Right lobe of liver (tissue), 6 donors: ENCODE data around the gene ZFAND3. TPM values are rescaled to one million over a fixed set of nuclear protein-coding genes. Genes with fewer than 3 reads are reported as not detected.
"Not testable (repeated sequence)": the region's sequence is repeated elsewhere in the genome, so short reads cannot be mapped to it uniquely, and the experiment has no call there.

Experiments
- ATAC-seq, 4 donors: fragments of 200-7000 bp; cut with Tn5 transposase; one replicate each; pipeline ENCODE4 v1.9.1; 2020; ENCODE audit warnings: mild to moderate bottlenecking in 4 of 4, moderate library complexity in 4 of 4
- DNase-seq, 3 donors: peaks; one replicate each; pipeline ENCODE4 v3.0.0-alpha.2; 2020
- H3K27ac ChIP-seq, 3 donors: fragments of 200-600 bp; one replicate each; pipeline ENCODE4 v1.8.0; 2022
- H3K27me3 ChIP-seq, 2 donors: fragments of 200-600 bp; one replicate each; pipeline ENCODE4 v1.8.0; 2022
- H3K36me3 ChIP-seq, 4 donors: fragments of 200-600 bp; sonication (generic) in 1 of 4; one replicate each; pipeline versions ENCODE4 v1.5.1 to v1.8.0; 2017 to 2022; ENCODE audit warnings: control low read depth in 1 of 4
- H3K4me1 ChIP-seq, 4 donors: fragments of 200-600 bp; sonication (generic) in 1 of 4; one replicate each; pipeline versions ENCODE4 v1.5.1 to v1.8.0; 2017 to 2022; ENCODE audit warnings: control low read depth in 1 of 4
- H3K4me3 ChIP-seq, 3 donors: fragments of 200-600 bp; one replicate each; pipeline ENCODE4 v1.8.0; 2022
- H3K9me3 ChIP-seq, 4 donors: fragments of 200-600 bp; sonication (generic) in 1 of 4; one replicate each; pipeline versions ENCODE4 v1.5.1 to v1.8.0; 2017 to 2022; ENCODE audit warnings: control low read depth in 1 of 4
- POLR2A ChIP-seq: fragments of 450-650 bp; IDR thresholded peaks from one replicate; pipeline ENCODE4 v1.6.1; 2017; ENCODE audit warnings: antibody characterized with exemption, mild to moderate bottlenecking
- WGBS: methylation state at CpG from one replicate; pipeline ENCODE4 v1.1.6; 2018; ENCODE audit warnings: low coverage, low lambda C conversion rate; ENCODE audit not compliant: insufficient coverage; ENCODE audit errors: missing lambda C conversion rate; 5-methylcytosine and 5-hydroxymethylcytosine counted together
- intact Hi-C, 2 donors: fragments of 100-400 bp; cut with DNase I; formaldehyde crosslinking; loops; one replicate each; pipeline versions ENCODE4 v1.11.2 to v1.14.1; 2022
- total RNA-seq, 6 experiments: library from RNA; depleted of rRNA in 2 of 6; stranded (reverse); fragments of >200 nt in 2 of 6; fragmentation: NEBNext Ultra II Directional in 3 of 6; extraction: Animal tissue kit (Norgen Biotek cat#: 25700) in 3 of 6; gene quantifications; one replicate each; pipeline versions ENCODE4 v1.1.0 to v1.2.4, GENCODE V29; 2016 to 2023
- TF ChIP-seq, protein P1 (sequence below), 4 donors: fragments of 200-600 bp in 3 of 4; fragments of 450-650 bp in 1 of 4; IDR thresholded peaks; one replicate each; pipeline versions ENCODE4 v1.5.1 to v1.8.0; 2016 to 2022; ENCODE audit warnings: antibody characterized with exemption in 4 of 4, mild to moderate bottlenecking in 2 of 4
- donor health status: DM: no; HTN: yes; CAD: no.
- donor health status: DM: no; HTN: no; CAD: no.
- donor health status: DM: no; HTN: no; CAD: no.
- donor health status: DM: no; HTN: yes; CAD: no.
- donor health status: DM: no; HTN: yes; CAD: no.

The ZFAND3 gene
- total RNA-seq, 6 experiments from 2014 or later, result 43.1 to 66.5 (median 53.2) TPM

DNA sequence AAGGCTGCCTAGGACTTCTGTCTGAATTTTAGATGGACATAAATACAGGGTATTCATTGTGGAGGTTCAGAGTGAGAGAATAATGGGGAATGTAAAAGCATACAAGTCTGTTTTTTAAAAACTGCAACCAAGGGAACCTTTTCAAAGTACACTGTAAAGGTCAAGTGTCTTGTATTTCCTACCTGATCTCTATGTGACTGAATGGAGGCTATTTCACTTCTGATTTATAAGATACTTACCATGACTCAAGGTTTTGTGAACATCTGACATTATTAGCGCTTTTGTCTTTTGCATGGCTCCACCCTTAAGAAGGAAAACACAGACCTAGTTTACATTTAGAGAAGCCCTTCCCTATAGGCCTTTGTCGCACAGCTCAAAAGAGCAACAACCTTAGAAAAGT lies 126.5 kb downstream of the ZFAND3 start:
- H3K36me3 ChIP-seq, result no peaks in the 10 kb centered on the region
- no peak for ATAC-seq
- no peak for TF ChIP-seq POLR2A
- TF ChIP-seq, protein P1, sequence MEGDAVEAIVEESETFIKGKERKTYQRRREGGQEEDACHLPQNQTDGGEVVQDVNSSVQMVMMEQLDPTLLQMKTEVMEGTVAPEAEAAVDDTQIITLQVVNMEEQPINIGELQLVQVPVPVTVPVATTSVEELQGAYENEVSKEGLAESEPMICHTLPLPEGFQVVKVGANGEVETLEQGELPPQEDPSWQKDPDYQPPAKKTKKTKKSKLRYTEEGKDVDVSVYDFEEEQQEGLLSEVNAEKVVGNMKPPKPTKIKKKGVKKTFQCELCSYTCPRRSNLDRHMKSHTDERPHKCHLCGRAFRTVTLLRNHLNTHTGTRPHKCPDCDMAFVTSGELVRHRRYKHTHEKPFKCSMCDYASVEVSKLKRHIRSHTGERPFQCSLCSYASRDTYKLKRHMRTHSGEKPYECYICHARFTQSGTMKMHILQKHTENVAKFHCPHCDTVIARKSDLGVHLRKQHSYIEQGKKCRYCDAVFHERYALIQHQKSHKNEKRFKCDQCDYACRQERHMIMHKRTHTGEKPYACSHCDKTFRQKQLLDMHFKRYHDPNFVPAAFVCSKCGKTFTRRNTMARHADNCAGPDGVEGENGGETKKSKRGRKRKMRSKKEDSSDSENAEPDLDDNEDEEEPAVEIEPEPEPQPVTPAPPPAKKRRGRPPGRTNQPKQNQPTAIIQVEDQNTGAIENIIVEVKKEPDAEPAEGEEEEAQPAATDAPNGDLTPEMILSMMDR (IDR thresholded peaks at IDR 0.05), result no peak
- no peaks in the 10 kb centered on the region for H3K9me3 ChIP-seq
- DNase-seq, result no peak
- intact Hi-C loops, result no loop called here
- H3K27me3 ChIP-seq, result no peaks in the 10 kb centered on the region
- WGBS, result 95% methylated on average over 2 of the region's 2 CpGs
- peaks cover 0 to 27% (median 4%) of the 10 kb centered on the region in 4 donors for H3K4me1 ChIP-seq
- no peak overlapping the region for H3K27ac ChIP-seq
- no peak overlapping the region for H3K4me3 ChIP-seq

DNA sequence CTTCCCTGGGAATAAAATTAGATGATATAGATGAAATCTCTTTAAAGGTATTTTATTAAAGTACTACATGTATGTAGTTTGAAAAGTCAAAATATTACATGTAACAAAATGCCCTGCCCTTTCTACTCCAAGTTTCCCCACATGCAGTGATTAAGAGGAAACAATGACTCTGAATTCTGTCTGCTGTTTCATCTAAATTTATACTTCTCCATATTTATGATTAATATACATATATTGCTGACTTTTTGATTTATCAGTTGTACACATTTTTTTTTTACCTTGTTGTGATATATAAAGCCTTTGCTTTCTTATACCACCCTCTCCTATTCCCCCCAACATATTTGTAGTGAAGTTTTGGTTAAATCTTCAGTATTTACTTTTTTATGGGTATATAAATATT lies 127.9 kb downstream of the ZFAND3 start:
- H3K36me3 ChIP-seq, result no peaks in the 10 kb centered on the region
- DNase-seq (no peak), ATAC-seq (no peak)
- H3K4me3 ChIP-seq, result no peak overlapping the region
- intact Hi-C loops, result no loop called here
- no peaks in the 10 kb centered on the region for H3K9me3 ChIP-seq
- no peak overlapping the region for H3K27ac ChIP-seq
- H3K4me1 ChIP-seq, result peaks cover 0 to 27% (median 4%) of the 10 kb centered on the region in 4 donors
- no peak for TF ChIP-seq POLR2A
- TF ChIP-seq, protein P1 (IDR thresholded peaks at IDR 0.05), result no peak
- H3K27me3 ChIP-seq, result no peaks in the 10 kb centered on the region

DNA sequence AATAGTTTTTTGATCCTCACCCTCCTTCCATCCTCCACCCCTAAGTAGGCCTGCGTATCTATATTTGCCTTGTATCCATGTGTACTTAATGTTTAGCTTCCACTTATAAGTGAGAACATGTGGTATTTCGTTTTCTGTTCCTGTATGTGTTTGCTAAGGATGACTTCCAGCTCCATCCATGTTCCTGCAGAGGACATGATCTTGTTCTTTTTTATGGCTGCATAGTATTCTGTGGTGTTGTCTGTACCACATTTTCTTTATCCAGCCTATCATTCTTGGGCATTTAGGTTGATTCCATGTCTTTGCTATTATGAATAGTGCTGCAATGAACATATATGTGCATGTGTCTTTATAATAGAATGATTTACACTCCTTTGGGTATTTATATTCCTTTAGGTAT lies 129.1 kb downstream of the ZFAND3 start:
- H3K9me3 ChIP-seq, DNase-seq, H3K27ac ChIP-seq, H3K36me3 ChIP-seq, intact Hi-C loops, ATAC-seq, H3K27me3 ChIP-seq, H3K4me3 ChIP-seq: not testable (repeated sequence)
- WGBS, result 94% methylated on average over 2 of the region's 2 CpGs
- peaks cover 0 to 27% (median 4%) of the 10 kb centered on the region in 4 donors for H3K4me1 ChIP-seq

DNA sequence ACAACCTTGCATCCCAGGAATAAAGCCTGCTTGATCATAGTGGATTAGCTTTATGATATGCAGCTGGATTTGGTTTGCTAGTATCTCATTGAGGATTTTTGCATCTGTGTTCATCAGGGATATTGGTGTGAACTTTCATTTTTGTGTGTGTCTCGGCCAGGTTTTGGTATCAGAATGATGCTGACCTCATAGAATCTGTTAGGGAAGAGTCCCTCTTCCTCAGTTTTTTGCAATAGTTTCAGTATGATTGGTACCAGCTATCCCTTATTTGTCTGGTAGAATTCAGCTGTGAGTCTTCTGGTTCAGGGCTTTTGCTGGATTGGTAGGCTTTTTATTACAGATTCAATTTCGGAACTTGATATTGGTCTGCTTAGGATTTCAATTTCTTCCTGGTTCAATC lies 132.5 kb downstream of the ZFAND3 start:
- 52% methylated on average over 2 of the region's 2 CpGs for WGBS
- no peak for DNase-seq
- Histone ChIP-seq H3K27me3 (no peaks in the 10 kb centered on the region), H3K36me3 (no peaks in the 10 kb centered on the region), H3K9me3 (no peaks in the 10 kb centered on the region), H3K4me1 (peaks cover 0 to 28% (median under 1%) of the 10 kb centered on the region in 4 donors), H3K4me3 (no peak overlapping the region), H3K27ac (no peak overlapping the region)
- ATAC-seq, result peak in 2 of 4 donors; percentile 10 to 26
- intact Hi-C loops, result no loop called here
- TF ChIP-seq, protein P1 (IDR thresholded peaks at IDR 0.05), result no peak
- no peak for TF ChIP-seq POLR2A

DNA sequence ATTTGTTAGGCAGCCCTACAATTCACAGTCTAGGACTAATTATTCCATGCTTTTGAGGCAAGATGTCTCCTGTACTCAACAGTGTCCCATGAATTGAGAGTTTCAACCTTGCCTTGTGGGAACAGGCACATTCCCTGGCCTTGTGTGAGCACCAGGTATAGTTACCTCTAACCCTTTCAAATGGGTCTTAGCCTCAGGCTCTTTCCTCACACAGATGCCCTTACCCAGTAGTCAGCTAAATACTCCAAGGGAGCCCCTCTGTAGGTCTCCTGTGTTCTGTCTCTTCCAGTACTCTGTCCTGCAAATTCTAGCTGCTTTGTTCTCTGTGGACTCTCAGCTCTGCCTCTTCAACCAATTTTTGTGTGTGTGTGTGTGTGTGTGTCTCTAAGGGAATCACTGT lies 135.3 kb downstream of the ZFAND3 start:
- no peak for ATAC-seq
- H3K4me1 ChIP-seq, result peaks cover 0 to 27% (median 3%) of the 10 kb centered on the region in 4 donors
- no peaks in the 10 kb centered on the region for H3K9me3 ChIP-seq
- H3K27ac ChIP-seq, result no peak overlapping the region
- no peak for DNase-seq
- TF ChIP-seq, protein P1 (IDR thresholded peaks at IDR 0.05), result no peak
- no peak for TF ChIP-seq POLR2A
- H3K36me3 ChIP-seq, result no peaks in the 10 kb centered on the region
- H3K4me3 ChIP-seq, result no peak overlapping the region
- no peaks in the 10 kb centered on the region for H3K27me3 ChIP-seq
- intact Hi-C loops, result no loop called here
